Uterus (tissue), 4 donors: ENCODE results near the gene DNAI1. TPM values are rescaled to one million over a fixed set of nuclear protein-coding genes. Genes with fewer than 3 reads are reported as not detected.

Experiments used
- DNase-seq, 2 donors: peaks; one replicate each; pipeline ENCODE4 v3.0.0-alpha.2; 2019 to 2020
- H3K27ac ChIP-seq, 2 donors: fragments of 200-600 bp; sonication (generic); 1 replicate in 1 of 2; 2 replicates in 1 of 2; pipeline ENCODE4 v1.5.1; 2016 to 2018
- H3K27me3 ChIP-seq, 2 donors: fragments of 200-600 bp; sonication (generic); one replicate each; pipeline ENCODE4 v1.5.1; 2018 to 2019; ENCODE audit warnings: control low read depth in 1 of 2
- H3K36me3 ChIP-seq, 2 donors: fragments of 200-600 bp; sonication (generic); one replicate each; pipeline ENCODE4 v1.5.1; 2019; ENCODE audit warnings: control low read depth in 1 of 2
- H3K4me1 ChIP-seq, 2 donors: fragments of 200-600 bp; sonication (generic); one replicate each; pipeline ENCODE4 v1.5.1; 2018 to 2019; ENCODE audit warnings: control low read depth in 1 of 2
- H3K4me3 ChIP-seq, 2 donors: fragments of 200-600 bp; sonication (generic); 1 replicate in 1 of 2; 2 replicates in 1 of 2; pipeline ENCODE4 v1.5.1; 2018 to 2019; ENCODE audit warnings: mild to moderate bottlenecking in 1 of 2
- H3K9me3 ChIP-seq, 2 donors: fragments of 200-600 bp; sonication (generic); one replicate each; pipeline ENCODE4 v1.5.1; 2019; ENCODE audit warnings: control low read depth in 1 of 2
- CTCF ChIP-seq, 4 experiments: fragments of 200-600 bp in 2 of 4; fragments of 450-650 bp in 2 of 4; sonication (generic) in 2 of 4; IDR thresholded peaks; one replicate each; pipeline ENCODE4 v1.5.1; 2016 to 2019; ENCODE audit warnings: antibody characterized with exemption in 4 of 4, mild to moderate bottlenecking in 2 of 4, moderate library complexity in 1 of 4
- POLR2A ChIP-seq, 2 donors: fragments of 450-650 bp; IDR thresholded peaks; one replicate each; pipeline ENCODE4 v1.6.1; 2016; ENCODE audit warnings: antibody characterized with exemption in 2 of 2, mild to moderate bottlenecking in 1 of 2, moderate library complexity in 1 of 2
- intact Hi-C: fragments of 100-400 bp; cut with DNase I; formaldehyde crosslinking; loops from one replicate; pipeline ENCODE4 v1.15.1; 2023; ENCODE audit warnings: low total_unique reads
- total RNA-seq, 4 donors: library from RNA; depleted of rRNA in 3 of 4; stranded (reverse); fragments of >200 nt in 3 of 4; gene quantifications; one replicate each; pipeline versions ENCODE4 v1.1.0 to v1.2.4, GENCODE V29; 2014 to 2023
- donor health status: DM: yes; HTN: yes; CAD: no.

Gene DNAI1
- total RNA-seq, 4 donors from 2014 or later, result 0.95 to 3.8 TPM; not detected in 2

- Histone ChIP-seq H3K4me3 (no peak overlapping the region), H3K9me3 (no peaks in the 10 kb centered on the region), H3K36me3 (no peaks in the 10 kb centered on the region), H3K27ac (no peak overlapping the region), H3K27me3 (no peaks in the 10 kb centered on the region), H3K4me1 (no peaks in the 10 kb centered on the region)
- intact Hi-C loops, result no loop called here
- no peak for DNase-seq
- TF ChIP-seq CTCF (IDR thresholded peaks at IDR 0.05) (no peak), POLR2A (IDR thresholded peaks at IDR 0.05) (no peak)
Measured at GRCh38 chr9:34521406-34522045, 62.9 kb downstream of the DNAI1 start.

- H3K27ac ChIP-seq, result peak overlapping the region in 1 of 2 donors; percentile 43
- no peaks in the 10 kb centered on the region for H3K4me1 ChIP-seq
- intact Hi-C loops, result no loop called here
- peak in 1 of 2 donors; percentile 31 for DNase-seq
- no peak for TF ChIP-seq POLR2A (IDR thresholded peaks at IDR 0.05)
- TF ChIP-seq CTCF (IDR thresholded peaks at IDR 0.05), result no peak
- H3K27me3 ChIP-seq, result no peaks in the 10 kb centered on the region
- H3K36me3 ChIP-seq, result no peaks in the 10 kb centered on the region
- no peaks in the 10 kb centered on the region for H3K9me3 ChIP-seq
- peak overlapping the region in 1 of 2 donors; percentile 47 for H3K4me3 ChIP-seq
Measured at GRCh38 chr9:34522091-34522887, 63.7 kb downstream of the DNAI1 start.

GRCh38 chr9:34522971-34523797, 64.6 kb downstream of the DNAI1 start, which contains the start of gene ENHO:
Gene ENHO, minus strand, starts transcription at chr9:34522990. Its CDS starts 1,295 bp downstream, at chr9:34521695.
- Histone ChIP-seq H3K27me3 (no peaks in the 10 kb centered on the region), H3K9me3 (no peaks in the 10 kb centered on the region), H3K4me1 (no peaks in the 10 kb centered on the region), H3K36me3 (no peaks in the 10 kb centered on the region), H3K27ac (peak within 1 kb of the TSS in 1 of 2 donors; percentile 43), H3K4me3 (peak within 1 kb of the TSS in 1 of 2 donors; percentile 47)
- DNase-seq, result peak; percentile 79 to 93
- TF ChIP-seq POLR2A (IDR thresholded peaks at IDR 0.05), result no peak
- peak in 1 of 4 experiments; percentile 23 for TF ChIP-seq CTCF (IDR thresholded peaks at IDR 0.05)
- intact Hi-C loops, result no loop called here

- Histone ChIP-seq H3K27ac (no peak overlapping the region), H3K4me3 (no peak overlapping the region), H3K9me3 (no peaks in the 10 kb centered on the region), H3K36me3 (no peaks in the 10 kb centered on the region), H3K27me3 (no peaks in the 10 kb centered on the region), H3K4me1 (no peaks in the 10 kb centered on the region)
- no peak for TF ChIP-seq CTCF (IDR thresholded peaks at IDR 0.05)
- TF ChIP-seq POLR2A (IDR thresholded peaks at IDR 0.05), result no peak
- DNase-seq, result no peak
- intact Hi-C loops, result no loop called here
Measured at GRCh38 chr9:34524349-34524748, 65.7 kb downstream of the DNAI1 start.
